Measurements from ENCODE around the gene TXNDC15. TPM values are rescaled to one million over a fixed set of nuclear protein-coding genes. Genes with fewer than 3 reads are reported as not detected.

Gene TXNDC15
- total RNA-seq, 4 donors from 2014 or later = 68.5 to 119 (median 82.6) TPM

DNA sequence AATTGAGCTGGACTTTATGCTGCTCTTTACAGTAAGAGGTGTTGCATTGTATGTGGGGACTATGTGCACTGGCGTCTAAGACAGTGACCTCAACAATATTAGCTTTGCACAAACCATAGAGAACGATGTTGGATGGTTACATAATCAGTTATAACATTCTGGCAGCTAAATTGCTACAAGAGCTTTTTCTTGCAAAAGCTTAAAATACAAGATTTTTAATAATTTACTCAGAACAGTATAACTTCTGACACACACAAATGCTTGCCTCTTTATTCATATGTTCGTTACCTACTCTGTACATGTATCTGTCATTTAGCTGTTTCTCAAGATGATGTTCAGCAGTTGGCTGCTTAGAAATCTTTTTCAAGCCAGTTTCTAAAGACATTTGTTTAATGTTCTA, 16.8 kb upstream of the TXNDC15 start:
- Histone ChIP-seq H3K27me3 (no peaks in the 10 kb centered on the region), H3K4me3 (no peak overlapping the region), H3K4me1 (peaks cover 0 to 35% (median 3%) of the 10 kb centered on the region in 3 donors), H3K27ac (no peak overlapping the region), H3K9me3 (no peaks in the 10 kb centered on the region), H3K36me3 (peaks cover 3 to 84% of the 10 kb centered on the region in 2 donors)
- TF ChIP-seq POLR2AphosphoS5 (IDR thresholded peaks at IDR 0.05) (no peak), EP300 (IDR thresholded peaks at IDR 0.05) (no peak), POLR2A (IDR thresholded peaks at IDR 0.05) (no peak)
- TF ChIP-seq, protein P1, sequence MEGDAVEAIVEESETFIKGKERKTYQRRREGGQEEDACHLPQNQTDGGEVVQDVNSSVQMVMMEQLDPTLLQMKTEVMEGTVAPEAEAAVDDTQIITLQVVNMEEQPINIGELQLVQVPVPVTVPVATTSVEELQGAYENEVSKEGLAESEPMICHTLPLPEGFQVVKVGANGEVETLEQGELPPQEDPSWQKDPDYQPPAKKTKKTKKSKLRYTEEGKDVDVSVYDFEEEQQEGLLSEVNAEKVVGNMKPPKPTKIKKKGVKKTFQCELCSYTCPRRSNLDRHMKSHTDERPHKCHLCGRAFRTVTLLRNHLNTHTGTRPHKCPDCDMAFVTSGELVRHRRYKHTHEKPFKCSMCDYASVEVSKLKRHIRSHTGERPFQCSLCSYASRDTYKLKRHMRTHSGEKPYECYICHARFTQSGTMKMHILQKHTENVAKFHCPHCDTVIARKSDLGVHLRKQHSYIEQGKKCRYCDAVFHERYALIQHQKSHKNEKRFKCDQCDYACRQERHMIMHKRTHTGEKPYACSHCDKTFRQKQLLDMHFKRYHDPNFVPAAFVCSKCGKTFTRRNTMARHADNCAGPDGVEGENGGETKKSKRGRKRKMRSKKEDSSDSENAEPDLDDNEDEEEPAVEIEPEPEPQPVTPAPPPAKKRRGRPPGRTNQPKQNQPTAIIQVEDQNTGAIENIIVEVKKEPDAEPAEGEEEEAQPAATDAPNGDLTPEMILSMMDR (IDR thresholded peaks at IDR 0.05) = no peak
- ATAC-seq = no peak
- WGBS, 2 donors (ENCODE audit: low coverage in 1 of 2) = 35 to 43% methylated on average over 3 of the region's 3 CpGs

DNA sequence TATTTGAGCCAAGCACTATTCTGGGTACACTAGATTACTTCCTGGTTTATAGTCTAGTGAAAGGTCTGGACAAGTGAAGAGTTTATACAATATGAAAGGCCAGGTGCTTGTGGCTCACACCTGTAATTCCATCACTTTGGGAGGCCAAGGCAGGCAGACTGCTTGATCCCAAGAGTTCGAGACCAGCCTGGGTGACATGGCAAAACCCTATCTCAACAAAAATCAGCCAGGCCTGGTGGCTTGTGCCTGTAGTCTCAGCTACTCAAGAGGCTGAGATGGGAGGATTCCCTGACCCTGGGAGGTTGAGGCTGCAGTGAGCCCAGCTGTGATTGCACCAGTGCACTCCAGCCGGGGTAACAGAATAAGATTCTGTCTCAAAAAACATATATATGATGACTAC, 9.5 kb upstream of the TXNDC15 start:
- Histone ChIP-seq H3K4me3 (no peak overlapping the region), H3K36me3 (peaks cover 0 to 22% of the 10 kb centered on the region in 2 donors), H3K4me1 (no peaks in the 10 kb centered on the region), H3K27ac (no peak overlapping the region), H3K9me3 (no peaks in the 10 kb centered on the region), H3K27me3 (no peaks in the 10 kb centered on the region)
- TF ChIP-seq POLR2A (IDR thresholded peaks at IDR 0.05) = no peak
- TF ChIP-seq, protein P1 (IDR thresholded peaks at IDR 0.05) = no peak
- no peak for TF ChIP-seq EP300 (IDR thresholded peaks at IDR 0.05)
- no peak for TF ChIP-seq POLR2AphosphoS5 (IDR thresholded peaks at IDR 0.05)
- ATAC-seq = no peak
- WGBS, 2 donors (ENCODE audit: low coverage in 1 of 2) = 100% methylated on average over 1 of the region's 2 CpGs; no CpG with 5 or more reads in 1 of the 2 donors

DNA sequence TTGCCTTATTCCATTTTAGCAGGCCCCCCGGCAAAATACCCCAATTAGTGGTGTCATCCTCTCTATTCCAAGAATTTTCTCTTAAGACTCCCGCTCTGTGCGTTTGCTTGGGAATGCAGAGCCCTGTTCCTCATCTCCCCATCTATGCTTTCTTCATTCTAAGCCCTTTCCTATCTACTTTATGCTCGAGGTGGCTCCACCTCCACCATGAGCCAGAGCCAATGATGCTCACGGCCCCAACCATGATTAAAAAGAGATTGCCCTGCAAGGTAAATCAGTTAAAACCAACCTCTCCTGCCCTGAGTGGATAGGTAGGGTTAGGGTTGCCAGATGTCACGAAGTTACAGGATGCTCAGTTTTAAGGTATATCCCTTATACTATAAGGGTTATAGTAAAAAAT, 677 bp upstream of the TXNDC15 start:
- no peaks in the 10 kb centered on the region for H3K9me3 ChIP-seq
- peak overlapping the region in 1 of 2 donors; percentile 80 for H3K4me3 ChIP-seq
- no peaks in the 10 kb centered on the region for H3K36me3 ChIP-seq
- peaks cover 0 to 43% (median 9%) of the 10 kb centered on the region in 3 donors for H3K4me1 ChIP-seq
- no peak for TF ChIP-seq EP300 (IDR thresholded peaks at IDR 0.05)
- TF ChIP-seq POLR2A (IDR thresholded peaks at IDR 0.05) = no peak
- TF ChIP-seq, protein P1 (IDR thresholded peaks at IDR 0.05) = no peak
- TF ChIP-seq POLR2AphosphoS5 (IDR thresholded peaks at IDR 0.05) = no peak
- peak overlapping the region; percentile 94 to 98 (median 94) for H3K27ac ChIP-seq
- H3K27me3 ChIP-seq = no peaks in the 10 kb centered on the region
- WGBS, 2 donors (ENCODE audit: low coverage in 1 of 2) = 83 to 88% methylated on average over 4 of the region's 6 CpGs
- ATAC-seq = no peak

DNA sequence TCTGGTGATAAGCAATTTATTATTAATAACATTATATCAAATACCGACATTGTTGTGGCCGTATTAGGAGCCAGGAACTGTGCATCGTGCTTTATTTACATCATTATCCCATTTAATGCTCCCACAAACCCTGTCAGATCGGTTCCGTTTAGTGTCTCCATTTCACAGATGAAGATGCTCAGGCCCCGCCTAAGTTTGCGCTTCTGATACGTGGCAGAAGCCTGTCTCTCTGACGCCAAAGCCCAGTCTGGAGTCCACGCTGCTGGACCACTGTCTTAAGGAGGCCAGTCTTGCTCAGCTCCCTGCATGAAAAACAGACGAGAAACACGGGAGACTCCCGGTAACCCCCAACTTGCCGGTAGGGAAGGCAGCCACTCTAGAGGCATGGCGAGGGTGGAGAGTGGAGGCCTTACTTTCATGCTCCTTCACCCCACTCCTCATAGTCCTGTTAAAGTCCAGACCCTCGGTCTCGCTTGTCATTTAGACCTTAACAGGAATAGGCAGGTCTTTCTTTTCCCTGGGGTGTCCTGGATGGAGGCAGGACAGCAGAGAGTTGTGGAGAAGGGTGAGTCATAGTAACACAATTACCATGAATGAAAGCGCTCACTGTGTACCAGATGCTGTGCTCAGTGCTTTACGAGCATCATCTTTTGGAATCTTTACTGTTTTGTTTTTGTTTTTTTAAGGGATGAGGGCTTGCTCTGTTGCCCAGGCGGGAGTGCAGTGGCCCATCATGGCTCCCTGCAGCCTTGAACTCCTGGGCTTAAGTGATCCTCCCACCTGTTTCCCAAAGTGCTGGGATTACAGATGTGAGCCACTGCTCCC, 872 bp downstream of the TXNDC15 start:
- Histone ChIP-seq H3K36me3 (no peaks in the 10 kb centered on the region), H3K9me3 (no peaks in the 10 kb centered on the region), H3K4me1 (peaks cover 0 to 56% (median 9%) of the 10 kb centered on the region in 3 donors), H3K27me3 (no peaks in the 10 kb centered on the region), H3K4me3 (peak overlapping the region; percentile 80 to 96), H3K27ac (peak overlapping the region; percentile 94 to 98 (median 94))
- 1 to 3% methylated on average over 5 to 20 of the region's 20 CpGs for WGBS, 2 donors (ENCODE audit: low coverage in 1 of 2)
- no peak for TF ChIP-seq EP300 (IDR thresholded peaks at IDR 0.05)
- TF ChIP-seq POLR2AphosphoS5 (IDR thresholded peaks at IDR 0.05) = no peak
- TF ChIP-seq, protein P1 (IDR thresholded peaks at IDR 0.05) = no peak
- no peak for TF ChIP-seq POLR2A (IDR thresholded peaks at IDR 0.05)
- ATAC-seq = peak; percentile 73

DNA sequence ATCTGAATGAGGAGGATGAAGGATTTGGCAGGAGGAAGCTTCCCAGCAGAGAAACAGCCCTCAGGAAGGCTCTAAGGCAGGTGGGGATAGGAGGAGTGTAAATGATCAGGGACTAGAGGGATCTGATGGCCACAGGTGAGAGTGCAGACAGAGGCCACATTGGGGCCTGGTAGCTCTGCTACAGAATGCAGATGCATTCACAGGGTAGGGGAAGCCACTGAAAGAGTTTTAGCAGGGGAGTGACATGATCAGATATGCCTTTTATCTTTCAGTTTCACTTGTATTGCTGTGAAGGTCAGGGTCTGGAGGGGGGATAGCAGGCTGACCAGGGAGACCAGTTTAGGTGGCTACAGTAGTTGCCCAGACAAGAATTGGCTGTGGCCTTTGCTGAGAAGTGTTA, 3.0 kb downstream of the TXNDC15 start:
- Histone ChIP-seq H3K27me3 (no peaks in the 10 kb centered on the region), H3K27ac (no peak overlapping the region), H3K9me3 (no peaks in the 10 kb centered on the region), H3K36me3 (no peaks in the 10 kb centered on the region), H3K4me1 (peaks cover 0 to 56% (median 9%) of the 10 kb centered on the region in 3 donors), H3K4me3 (no peak overlapping the region)
- ATAC-seq = no peak
- no peak for TF ChIP-seq EP300 (IDR thresholded peaks at IDR 0.05)
- TF ChIP-seq POLR2AphosphoS5 (IDR thresholded peaks at IDR 0.05) = no peak
- TF ChIP-seq POLR2A (IDR thresholded peaks at IDR 0.05) = no peak
- TF ChIP-seq, protein P1 (IDR thresholded peaks at IDR 0.05) = no peak
